Measurements from ENCODE around the gene MXD1.
"Not testable (repeated sequence)": the region's sequence is repeated elsewhere in the genome, so short reads cannot be mapped to it uniquely, and the experiment has no call there.

- not testable (repeated sequence) for TF ChIP-seq CTCF (IDR thresholded peaks at IDR 0.05; ENCODE audit: low read depth, low read length, missing input control); FOXA1 (IDR thresholded peaks at IDR 0.05)
- TF ChIP-seq, protein P1, sequence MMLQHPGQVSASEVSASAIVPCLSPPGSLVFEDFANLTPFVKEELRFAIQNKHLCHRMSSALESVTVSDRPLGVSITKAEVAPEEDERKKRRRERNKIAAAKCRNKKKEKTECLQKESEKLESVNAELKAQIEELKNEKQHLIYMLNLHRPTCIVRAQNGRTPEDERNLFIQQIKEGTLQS (IDR thresholded peaks at IDR 0.05) = not testable (repeated sequence)
Measured at GRCh38 chr2:69894737-69895136, 20.2 kb upstream of the MXD1 start.

All from liver (tissue), 3 donors.